HL-60 (cell line): ENCODE data around the gene PTRH2.

ENCODE experiments used
- GABPA ChIP-seq: IDR thresholded peaks from 2 replicates; pipeline ENCODE4 v1.6.1; 2012; ENCODE audit warnings: low read depth
- POLR2AphosphoS5 ChIP-seq: IDR thresholded peaks from 2 replicates; pipeline ENCODE4 v1.6.1; 2012; ENCODE audit warnings: low read depth
- SPI1 ChIP-seq: IDR thresholded peaks from 2 replicates; pipeline ENCODE4 v1.6.1; 2012; ENCODE audit warnings: low read depth, mild to moderate bottlenecking, borderline replicate concordance
- TF ChIP-seq, protein P1 (sequence below): IDR thresholded peaks from one replicate; pipeline ENCODE4 v1.5.1; 2011; ENCODE audit warnings: low read length, control low read depth, inconsistent platforms; ENCODE audit not compliant: insufficient read depth
- TF ChIP-seq, protein P2 (sequence below): IDR thresholded peaks from 2 replicates; pipeline ENCODE4 v1.6.1; 2012; ENCODE audit warnings: low read depth; ENCODE audit not compliant: insufficient replicate concordance

DNA sequence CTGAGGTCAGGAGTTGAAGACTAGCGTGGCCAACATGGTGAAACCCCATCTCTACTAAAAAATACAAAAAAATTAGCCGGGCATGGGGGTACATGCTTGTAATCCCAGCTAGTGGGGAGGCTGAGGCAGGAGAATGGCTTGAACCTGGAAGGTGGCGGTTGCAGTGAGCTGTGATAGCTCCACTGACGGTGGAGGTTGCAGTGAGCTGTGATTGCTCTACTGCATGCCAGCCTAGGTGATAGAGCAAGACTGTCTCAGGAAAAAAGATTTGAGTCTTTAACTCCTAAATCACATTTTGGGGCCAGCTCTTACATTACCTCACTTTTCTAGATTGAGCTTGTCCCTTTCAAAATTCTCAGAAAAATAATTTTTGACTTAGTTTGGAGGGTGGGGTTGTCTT is 15.4 kb upstream of the PTRH2 start:
- TF ChIP-seq, protein P1, sequence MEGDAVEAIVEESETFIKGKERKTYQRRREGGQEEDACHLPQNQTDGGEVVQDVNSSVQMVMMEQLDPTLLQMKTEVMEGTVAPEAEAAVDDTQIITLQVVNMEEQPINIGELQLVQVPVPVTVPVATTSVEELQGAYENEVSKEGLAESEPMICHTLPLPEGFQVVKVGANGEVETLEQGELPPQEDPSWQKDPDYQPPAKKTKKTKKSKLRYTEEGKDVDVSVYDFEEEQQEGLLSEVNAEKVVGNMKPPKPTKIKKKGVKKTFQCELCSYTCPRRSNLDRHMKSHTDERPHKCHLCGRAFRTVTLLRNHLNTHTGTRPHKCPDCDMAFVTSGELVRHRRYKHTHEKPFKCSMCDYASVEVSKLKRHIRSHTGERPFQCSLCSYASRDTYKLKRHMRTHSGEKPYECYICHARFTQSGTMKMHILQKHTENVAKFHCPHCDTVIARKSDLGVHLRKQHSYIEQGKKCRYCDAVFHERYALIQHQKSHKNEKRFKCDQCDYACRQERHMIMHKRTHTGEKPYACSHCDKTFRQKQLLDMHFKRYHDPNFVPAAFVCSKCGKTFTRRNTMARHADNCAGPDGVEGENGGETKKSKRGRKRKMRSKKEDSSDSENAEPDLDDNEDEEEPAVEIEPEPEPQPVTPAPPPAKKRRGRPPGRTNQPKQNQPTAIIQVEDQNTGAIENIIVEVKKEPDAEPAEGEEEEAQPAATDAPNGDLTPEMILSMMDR: no peak
- TF ChIP-seq POLR2AphosphoS5 (no peak), GABPA (no peak), SPI1 (no peak)
- TF ChIP-seq, protein P2, sequence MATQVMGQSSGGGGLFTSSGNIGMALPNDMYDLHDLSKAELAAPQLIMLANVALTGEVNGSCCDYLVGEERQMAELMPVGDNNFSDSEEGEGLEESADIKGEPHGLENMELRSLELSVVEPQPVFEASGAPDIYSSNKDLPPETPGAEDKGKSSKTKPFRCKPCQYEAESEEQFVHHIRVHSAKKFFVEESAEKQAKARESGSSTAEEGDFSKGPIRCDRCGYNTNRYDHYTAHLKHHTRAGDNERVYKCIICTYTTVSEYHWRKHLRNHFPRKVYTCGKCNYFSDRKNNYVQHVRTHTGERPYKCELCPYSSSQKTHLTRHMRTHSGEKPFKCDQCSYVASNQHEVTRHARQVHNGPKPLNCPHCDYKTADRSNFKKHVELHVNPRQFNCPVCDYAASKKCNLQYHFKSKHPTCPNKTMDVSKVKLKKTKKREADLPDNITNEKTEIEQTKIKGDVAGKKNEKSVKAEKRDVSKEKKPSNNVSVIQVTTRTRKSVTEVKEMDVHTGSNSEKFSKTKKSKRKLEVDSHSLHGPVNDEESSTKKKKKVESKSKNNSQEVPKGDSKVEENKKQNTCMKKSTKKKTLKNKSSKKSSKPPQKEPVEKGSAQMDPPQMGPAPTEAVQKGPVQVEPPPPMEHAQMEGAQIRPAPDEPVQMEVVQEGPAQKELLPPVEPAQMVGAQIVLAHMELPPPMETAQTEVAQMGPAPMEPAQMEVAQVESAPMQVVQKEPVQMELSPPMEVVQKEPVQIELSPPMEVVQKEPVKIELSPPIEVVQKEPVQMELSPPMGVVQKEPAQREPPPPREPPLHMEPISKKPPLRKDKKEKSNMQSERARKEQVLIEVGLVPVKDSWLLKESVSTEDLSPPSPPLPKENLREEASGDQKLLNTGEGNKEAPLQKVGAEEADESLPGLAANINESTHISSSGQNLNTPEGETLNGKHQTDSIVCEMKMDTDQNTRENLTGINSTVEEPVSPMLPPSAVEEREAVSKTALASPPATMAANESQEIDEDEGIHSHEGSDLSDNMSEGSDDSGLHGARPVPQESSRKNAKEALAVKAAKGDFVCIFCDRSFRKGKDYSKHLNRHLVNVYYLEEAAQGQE: no peak
